OCI-LY3 (cell line): ENCODE measurements around the gene LIME1.

Experiments
- CTCF ChIP-seq: fragments of 200-600, 300-600 bp; sonication (generic); IDR thresholded peaks from 2 replicates; pipeline ENCODE4 v1.5.1; 2014; ENCODE audit warnings: antibody characterized with exemption, low read length, low read depth
- EZH2phosphoT487 ChIP-seq: fragments of 200-600 bp; shearing (Covaris generic); IDR thresholded peaks from 2 replicates; pipeline ENCODE4 v1.6.1; 2018; ENCODE audit warnings: antibody characterized with exemption, mixed run types, low read depth

DNA sequence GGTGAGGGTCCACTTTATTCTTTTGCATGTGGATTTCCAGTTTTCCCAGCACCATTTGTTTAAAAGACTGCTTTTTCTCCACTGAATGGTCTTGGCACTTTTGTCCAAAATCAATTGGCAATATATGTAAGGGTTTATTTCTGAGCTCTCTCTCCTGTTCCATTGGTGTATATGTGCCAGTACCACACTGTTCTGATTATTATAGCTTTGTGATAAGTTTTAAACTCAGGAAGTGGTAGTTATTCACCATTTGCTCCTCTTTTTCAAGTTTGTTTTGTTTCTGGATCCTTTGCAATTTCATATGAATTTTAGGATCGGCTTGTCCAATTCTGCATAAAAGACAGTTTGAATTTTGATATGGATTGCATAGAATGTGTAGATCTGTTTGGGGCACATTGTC is 24.3 kb upstream of the LIME1 start:
- TF ChIP-seq CTCF (no peak), EZH2phosphoT487 (no peak)
